ENCODE measurements around the gene CBS. TPM values are rescaled to one million over a fixed set of nuclear protein-coding genes. Genes with fewer than 3 reads are reported as not detected.
"Not testable (repeated sequence)": the region's sequence is repeated elsewhere in the genome, so short reads cannot be mapped to it uniquely, and the experiment has no call there.

CBS gene
- total RNA-seq, 1 donor: 26.1 TPM

- H2AFZ ChIP-seq (ENCODE audit: low read length); H3K4me2 ChIP-seq (ENCODE audit: insufficient read depth, low read length); H3K27me3 ChIP-seq (ENCODE audit: insufficient read depth, low read length); H3K4me3 ChIP-seq (ENCODE audit: insufficient read depth, low read length); H4K20me1 ChIP-seq (ENCODE audit: insufficient read depth, low read length); H3K79me2 ChIP-seq (ENCODE audit: insufficient read depth, low read length); H3K9me3 ChIP-seq (ENCODE audit: low read depth, low read length); H3K36me3 ChIP-seq (ENCODE audit: insufficient read depth, low read length); DNase-seq (ENCODE audit: insufficient read length, low spot score, missing footprints); H3K27ac ChIP-seq (ENCODE audit: low read depth, low read length); H3K4me1 ChIP-seq (ENCODE audit: insufficient read depth, low read length): not testable (repeated sequence)
Observed at GRCh38 chr21:43102281-43102680, 26.6 kb upstream of the CBS start.

GRCh38 chr21:43101676-43102075 is 26.0 kb upstream of the CBS start:
- not testable (repeated sequence) for H2AFZ ChIP-seq (ENCODE audit: low read length); H3K27me3 ChIP-seq (ENCODE audit: insufficient read depth, low read length); H3K9me3 ChIP-seq (ENCODE audit: low read depth, low read length); H3K4me3 ChIP-seq (ENCODE audit: insufficient read depth, low read length); H4K20me1 ChIP-seq (ENCODE audit: insufficient read depth, low read length); DNase-seq (ENCODE audit: insufficient read length, low spot score, missing footprints); H3K4me2 ChIP-seq (ENCODE audit: insufficient read depth, low read length); H3K4me1 ChIP-seq (ENCODE audit: insufficient read depth, low read length); H3K79me2 ChIP-seq (ENCODE audit: insufficient read depth, low read length); H3K27ac ChIP-seq (ENCODE audit: low read depth, low read length); H3K36me3 ChIP-seq (ENCODE audit: insufficient read depth, low read length)

GRCh38 chr21:43101000-43101399 is 25.4 kb upstream of the CBS start:
- H2AFZ ChIP-seq (ENCODE audit: low read length); H3K4me1 ChIP-seq (ENCODE audit: insufficient read depth, low read length); H3K4me3 ChIP-seq (ENCODE audit: insufficient read depth, low read length); H3K27me3 ChIP-seq (ENCODE audit: insufficient read depth, low read length); H4K20me1 ChIP-seq (ENCODE audit: insufficient read depth, low read length); H3K9me3 ChIP-seq (ENCODE audit: low read depth, low read length); DNase-seq (ENCODE audit: insufficient read length, low spot score, missing footprints); H3K27ac ChIP-seq (ENCODE audit: low read depth, low read length); H3K36me3 ChIP-seq (ENCODE audit: insufficient read depth, low read length); H3K4me2 ChIP-seq (ENCODE audit: insufficient read depth, low read length); H3K79me2 ChIP-seq (ENCODE audit: insufficient read depth, low read length): not testable (repeated sequence)

- not testable (repeated sequence) for H3K9me3 ChIP-seq (ENCODE audit: low read depth, low read length); H3K4me1 ChIP-seq (ENCODE audit: insufficient read depth, low read length); H3K27ac ChIP-seq (ENCODE audit: low read depth, low read length); H3K79me2 ChIP-seq (ENCODE audit: insufficient read depth, low read length); H2AFZ ChIP-seq (ENCODE audit: low read length); H3K27me3 ChIP-seq (ENCODE audit: insufficient read depth, low read length); H3K4me3 ChIP-seq (ENCODE audit: insufficient read depth, low read length); H3K4me2 ChIP-seq (ENCODE audit: insufficient read depth, low read length); H4K20me1 ChIP-seq (ENCODE audit: insufficient read depth, low read length); DNase-seq (ENCODE audit: insufficient read length, low spot score, missing footprints); H3K36me3 ChIP-seq (ENCODE audit: insufficient read depth, low read length)
Observed at GRCh38 chr21:43091979-43092614, 16.5 kb upstream of the CBS start.

- H3K36me3 ChIP-seq (ENCODE audit: insufficient read depth, low read length); H3K27ac ChIP-seq (ENCODE audit: low read depth, low read length); H3K79me2 ChIP-seq (ENCODE audit: insufficient read depth, low read length); H3K4me1 ChIP-seq (ENCODE audit: insufficient read depth, low read length); H4K20me1 ChIP-seq (ENCODE audit: insufficient read depth, low read length); H3K4me2 ChIP-seq (ENCODE audit: insufficient read depth, low read length); H2AFZ ChIP-seq (ENCODE audit: low read length); H3K9me3 ChIP-seq (ENCODE audit: low read depth, low read length); DNase-seq (ENCODE audit: insufficient read length, low spot score, missing footprints); H3K4me3 ChIP-seq (ENCODE audit: insufficient read depth, low read length); H3K27me3 ChIP-seq (ENCODE audit: insufficient read depth, low read length): not testable (repeated sequence)
Observed at GRCh38 chr21:43090947-43091346, 15.3 kb upstream of the CBS start.

- not testable (repeated sequence) for H4K20me1 ChIP-seq (ENCODE audit: insufficient read depth, low read length); H3K27ac ChIP-seq (ENCODE audit: low read depth, low read length); H3K79me2 ChIP-seq (ENCODE audit: insufficient read depth, low read length); H2AFZ ChIP-seq (ENCODE audit: low read length); H3K4me2 ChIP-seq (ENCODE audit: insufficient read depth, low read length); H3K4me3 ChIP-seq (ENCODE audit: insufficient read depth, low read length); H3K4me1 ChIP-seq (ENCODE audit: insufficient read depth, low read length); H3K9me3 ChIP-seq (ENCODE audit: low read depth, low read length); DNase-seq (ENCODE audit: insufficient read length, low spot score, missing footprints); H3K36me3 ChIP-seq (ENCODE audit: insufficient read depth, low read length); H3K27me3 ChIP-seq (ENCODE audit: insufficient read depth, low read length)
Observed at GRCh38 chr21:43089463-43089862, 13.8 kb upstream of the CBS start.

GRCh38 chr21:43082587-43083300 is 7.1 kb upstream of the CBS start:
- H3K4me2 ChIP-seq (ENCODE audit: insufficient read depth, low read length); H4K20me1 ChIP-seq (ENCODE audit: insufficient read depth, low read length); H3K27me3 ChIP-seq (ENCODE audit: insufficient read depth, low read length); DNase-seq (ENCODE audit: insufficient read length, low spot score, missing footprints); H3K9me3 ChIP-seq (ENCODE audit: low read depth, low read length); H3K36me3 ChIP-seq (ENCODE audit: insufficient read depth, low read length); H3K4me3 ChIP-seq (ENCODE audit: insufficient read depth, low read length); H3K27ac ChIP-seq (ENCODE audit: low read depth, low read length); H3K79me2 ChIP-seq (ENCODE audit: insufficient read depth, low read length); H2AFZ ChIP-seq (ENCODE audit: low read length); H3K4me1 ChIP-seq (ENCODE audit: insufficient read depth, low read length): not testable (repeated sequence)

- not testable (repeated sequence) for DNase-seq (ENCODE audit: insufficient read length, low spot score, missing footprints); H3K27ac ChIP-seq (ENCODE audit: low read depth, low read length); H3K27me3 ChIP-seq (ENCODE audit: insufficient read depth, low read length); H4K20me1 ChIP-seq (ENCODE audit: insufficient read depth, low read length); H3K4me3 ChIP-seq (ENCODE audit: insufficient read depth, low read length); H2AFZ ChIP-seq (ENCODE audit: low read length); H3K36me3 ChIP-seq (ENCODE audit: insufficient read depth, low read length); H3K9me3 ChIP-seq (ENCODE audit: low read depth, low read length); H3K4me2 ChIP-seq (ENCODE audit: insufficient read depth, low read length); H3K79me2 ChIP-seq (ENCODE audit: insufficient read depth, low read length); H3K4me1 ChIP-seq (ENCODE audit: insufficient read depth, low read length)
Observed at GRCh38 chr21:43076643-43077042, 1.0 kb upstream of the CBS start.

- H3K4me2 ChIP-seq (ENCODE audit: insufficient read depth, low read length); H3K27ac ChIP-seq (ENCODE audit: low read depth, low read length); H3K4me1 ChIP-seq (ENCODE audit: insufficient read depth, low read length); H4K20me1 ChIP-seq (ENCODE audit: insufficient read depth, low read length); H3K79me2 ChIP-seq (ENCODE audit: insufficient read depth, low read length); H3K4me3 ChIP-seq (ENCODE audit: insufficient read depth, low read length); H3K36me3 ChIP-seq (ENCODE audit: insufficient read depth, low read length); DNase-seq (ENCODE audit: insufficient read length, low spot score, missing footprints); H2AFZ ChIP-seq (ENCODE audit: low read length); H3K27me3 ChIP-seq (ENCODE audit: insufficient read depth, low read length); H3K9me3 ChIP-seq (ENCODE audit: low read depth, low read length): not testable (repeated sequence)
Observed at GRCh38 chr21:43076023-43076637, 495 bp upstream of the CBS start.
